Measurements from ENCODE around the gene VSTM2L. TPM values are rescaled to one million over a fixed set of nuclear protein-coding genes. Genes with fewer than 3 reads are reported as not detected.

The VSTM2L gene
- total RNA-seq, 4 donors from 2014 or later: 0.37 to 0.94 (median 0.62) TPM

DNA sequence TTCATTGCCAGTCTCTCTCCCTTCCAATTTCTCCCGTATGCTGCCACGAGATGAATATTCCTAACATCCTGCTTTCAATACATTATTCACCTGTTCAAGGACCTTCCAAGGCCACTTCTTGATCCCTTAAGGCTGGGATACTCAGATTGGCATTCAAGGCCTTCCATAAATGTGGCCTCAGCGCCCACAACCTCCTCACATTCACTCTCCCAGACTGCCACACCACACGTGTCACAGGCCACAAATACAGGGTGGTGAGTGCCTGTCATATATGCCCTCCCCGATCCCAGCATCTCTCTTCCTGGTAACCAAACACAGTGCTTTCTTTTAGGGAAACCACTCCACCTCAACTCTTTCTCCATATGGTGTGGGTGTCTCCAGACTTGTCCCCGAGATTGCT, 74.9 kb downstream of the VSTM2L start:
- DNase-seq (ENCODE audit: low spot score): no peak
- TF ChIP-seq, protein P1, sequence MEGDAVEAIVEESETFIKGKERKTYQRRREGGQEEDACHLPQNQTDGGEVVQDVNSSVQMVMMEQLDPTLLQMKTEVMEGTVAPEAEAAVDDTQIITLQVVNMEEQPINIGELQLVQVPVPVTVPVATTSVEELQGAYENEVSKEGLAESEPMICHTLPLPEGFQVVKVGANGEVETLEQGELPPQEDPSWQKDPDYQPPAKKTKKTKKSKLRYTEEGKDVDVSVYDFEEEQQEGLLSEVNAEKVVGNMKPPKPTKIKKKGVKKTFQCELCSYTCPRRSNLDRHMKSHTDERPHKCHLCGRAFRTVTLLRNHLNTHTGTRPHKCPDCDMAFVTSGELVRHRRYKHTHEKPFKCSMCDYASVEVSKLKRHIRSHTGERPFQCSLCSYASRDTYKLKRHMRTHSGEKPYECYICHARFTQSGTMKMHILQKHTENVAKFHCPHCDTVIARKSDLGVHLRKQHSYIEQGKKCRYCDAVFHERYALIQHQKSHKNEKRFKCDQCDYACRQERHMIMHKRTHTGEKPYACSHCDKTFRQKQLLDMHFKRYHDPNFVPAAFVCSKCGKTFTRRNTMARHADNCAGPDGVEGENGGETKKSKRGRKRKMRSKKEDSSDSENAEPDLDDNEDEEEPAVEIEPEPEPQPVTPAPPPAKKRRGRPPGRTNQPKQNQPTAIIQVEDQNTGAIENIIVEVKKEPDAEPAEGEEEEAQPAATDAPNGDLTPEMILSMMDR (IDR thresholded peaks at IDR 0.05): no peak
- no peak for ATAC-seq (ENCODE audit: low FRiP score)

- ATAC-seq (ENCODE audit: low FRiP score) (no peak), DNase-seq (ENCODE audit: low spot score) (no peak)
- TF ChIP-seq, protein P1 (IDR thresholded peaks at IDR 0.05): no peak
These were observed 76.4 kb downstream of the VSTM2L start for GRCh38 chr20:37979021-37979985.

- DNase-seq (ENCODE audit: low spot score) (no peak), ATAC-seq (ENCODE audit: low FRiP score) (no peak)
- TF ChIP-seq, protein P1 (IDR thresholded peaks at IDR 0.05): no peak
These were observed 77.5 kb downstream of the VSTM2L start for GRCh38 chr20:37980383-37980782.

DNA sequence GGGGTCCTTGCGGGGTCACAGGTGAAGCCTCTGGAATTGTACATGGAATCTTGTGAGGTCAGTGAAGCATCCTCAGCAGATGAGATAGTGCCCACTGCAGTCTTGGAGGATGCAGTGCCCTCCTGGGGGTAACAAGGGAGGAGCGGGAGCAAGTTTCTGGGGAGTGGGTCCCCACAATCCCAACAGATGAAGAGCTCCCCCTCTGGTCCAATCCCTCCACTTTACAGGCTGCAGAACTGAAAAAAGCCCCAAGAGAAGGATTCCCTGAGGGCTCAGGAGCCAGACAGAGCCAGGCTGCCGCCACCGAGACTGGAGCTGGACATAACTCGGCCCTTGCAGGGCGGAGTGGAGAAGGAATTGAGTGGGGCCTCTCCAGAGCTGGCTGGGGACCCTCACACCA, 77.9 kb downstream of the VSTM2L start:
- TF ChIP-seq, protein P1 (IDR thresholded peaks at IDR 0.05): no peak
- no peak for ATAC-seq (ENCODE audit: low FRiP score)
- DNase-seq (ENCODE audit: low spot score): no peak

DNA sequence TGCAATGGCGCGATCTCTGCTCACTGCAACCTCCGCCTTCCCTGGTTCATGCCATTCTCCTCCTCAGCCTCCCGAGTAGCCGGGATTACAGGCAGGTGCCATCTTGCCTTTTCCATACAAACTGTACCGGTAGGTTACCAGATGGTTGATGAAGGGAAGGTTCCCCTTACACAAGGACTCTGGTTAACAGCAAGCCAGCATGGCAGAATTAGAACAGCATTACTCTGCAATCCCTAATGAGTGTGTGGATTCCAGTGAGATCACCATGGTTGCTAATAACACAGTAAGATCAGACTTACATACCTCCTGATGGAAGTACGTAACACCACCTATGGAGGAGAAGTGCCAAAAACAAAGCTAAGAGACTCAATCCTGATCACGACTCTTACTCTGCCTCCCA, 78.6 kb downstream of the VSTM2L start:
- DNase-seq (ENCODE audit: low spot score) (no peak), ATAC-seq (ENCODE audit: low FRiP score) (no peak)
- TF ChIP-seq, protein P1 (IDR thresholded peaks at IDR 0.05): no peak

- DNase-seq (ENCODE audit: low spot score): no peak
- no peak for ATAC-seq (ENCODE audit: low FRiP score)
These were observed 80.4 kb downstream of the VSTM2L start for GRCh38 chr20:37983286-37983685.

More at GRCh38 chr20:37983286-37983685, 80.4 kb downstream of the VSTM2L start:
- TF ChIP-seq, protein P1 (IDR thresholded peaks at IDR 0.05): no peak
